ENCODE measurements around the gene SHISAL1. TPM values are rescaled to one million over a fixed set of nuclear protein-coding genes. Genes with fewer than 3 reads are reported as not detected.
"Not testable (repeated sequence)": the region's sequence is repeated elsewhere in the genome, so short reads cannot be mapped to it uniquely, and the experiment has no call there.

Gene SHISAL1
- total and polyA plus RNA-seq, 9 donors: 0.33 to 4.5 (median 2.0) TPM

DNA sequence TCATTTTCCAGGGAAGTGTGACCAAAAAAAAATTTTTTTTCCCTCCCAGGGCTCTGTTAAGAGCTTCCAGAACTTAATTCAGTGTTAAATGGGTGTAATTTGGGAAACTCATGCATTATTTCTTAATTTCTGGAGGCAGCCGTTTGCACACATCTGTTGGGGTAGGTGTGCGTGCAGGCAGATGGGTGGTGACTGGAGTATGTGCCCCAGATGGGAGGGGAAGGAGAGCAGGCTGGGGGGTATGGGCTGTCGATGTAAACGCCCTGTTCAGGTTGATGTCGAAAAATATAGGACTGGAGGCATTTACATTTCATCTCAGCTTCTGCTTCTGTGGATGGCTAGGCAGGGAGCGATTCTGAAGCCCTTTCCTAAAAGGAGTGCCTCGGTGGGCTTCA is 13.7 kb upstream of the SHISAL1 start:
- intact Hi-C loops (cut with DNase I): no loop called here
- Histone ChIP-seq H3K4me1 (ENCODE audit: insufficient read depth) (peaks cover 1% of the 10 kb centered on the region), H3K36me3 (no peaks in the 10 kb centered on the region), H3K27ac (no peak overlapping the region), H3K4me3 (peak overlapping the region; percentile 53), H3K27me3 (no peaks in the 10 kb centered on the region), H3K9me3 (no peaks in the 10 kb centered on the region)
- WGBS, 3 donors: 47 to 59% (median 56%) methylated on average over 7 of the region's 7 CpGs
- TF ChIP-seq, protein P1, sequence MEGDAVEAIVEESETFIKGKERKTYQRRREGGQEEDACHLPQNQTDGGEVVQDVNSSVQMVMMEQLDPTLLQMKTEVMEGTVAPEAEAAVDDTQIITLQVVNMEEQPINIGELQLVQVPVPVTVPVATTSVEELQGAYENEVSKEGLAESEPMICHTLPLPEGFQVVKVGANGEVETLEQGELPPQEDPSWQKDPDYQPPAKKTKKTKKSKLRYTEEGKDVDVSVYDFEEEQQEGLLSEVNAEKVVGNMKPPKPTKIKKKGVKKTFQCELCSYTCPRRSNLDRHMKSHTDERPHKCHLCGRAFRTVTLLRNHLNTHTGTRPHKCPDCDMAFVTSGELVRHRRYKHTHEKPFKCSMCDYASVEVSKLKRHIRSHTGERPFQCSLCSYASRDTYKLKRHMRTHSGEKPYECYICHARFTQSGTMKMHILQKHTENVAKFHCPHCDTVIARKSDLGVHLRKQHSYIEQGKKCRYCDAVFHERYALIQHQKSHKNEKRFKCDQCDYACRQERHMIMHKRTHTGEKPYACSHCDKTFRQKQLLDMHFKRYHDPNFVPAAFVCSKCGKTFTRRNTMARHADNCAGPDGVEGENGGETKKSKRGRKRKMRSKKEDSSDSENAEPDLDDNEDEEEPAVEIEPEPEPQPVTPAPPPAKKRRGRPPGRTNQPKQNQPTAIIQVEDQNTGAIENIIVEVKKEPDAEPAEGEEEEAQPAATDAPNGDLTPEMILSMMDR (IDR thresholded peaks at IDR 0.05): no peak
- no peak for TF ChIP-seq POLR2A (IDR thresholded peaks at IDR 0.05)
- no peak for TF ChIP-seq EP300 (IDR thresholded peaks at IDR 0.05)
- DNase-seq: no peak

DNA sequence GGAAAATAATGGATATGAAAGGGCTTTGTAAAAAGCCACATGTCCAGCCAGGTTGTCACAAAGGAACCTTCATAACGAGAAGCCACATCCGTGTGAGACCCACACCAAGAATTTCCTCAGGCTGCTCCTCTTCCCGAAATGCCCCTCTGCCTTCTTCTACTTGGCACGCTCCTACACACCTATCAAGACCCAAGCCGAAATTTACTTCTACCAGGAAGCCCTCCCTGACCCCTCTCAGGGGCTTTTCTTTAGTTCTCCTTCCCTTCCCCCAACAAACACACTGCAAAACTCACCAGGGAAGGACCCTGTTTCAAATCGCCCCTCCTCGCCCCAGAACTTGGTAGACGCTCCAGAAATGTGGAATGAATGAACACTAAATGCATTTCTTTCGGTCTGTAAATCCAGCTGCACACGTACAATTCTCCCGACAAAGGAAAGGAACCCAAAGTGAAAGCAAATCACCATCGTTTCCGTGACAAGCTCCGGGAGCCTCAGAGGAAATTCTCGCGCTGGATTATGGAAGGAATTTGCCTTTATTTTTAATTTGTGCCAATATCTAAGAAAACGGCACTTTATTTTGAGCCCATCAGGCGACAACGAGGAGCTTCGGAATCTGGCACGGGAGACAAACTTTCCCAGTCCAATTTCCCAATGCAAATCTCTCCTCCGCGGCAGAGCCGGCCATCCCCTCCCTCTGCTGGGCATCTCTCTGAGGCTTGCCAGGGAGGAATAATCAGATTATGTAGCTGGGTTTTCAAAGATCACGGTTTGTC is 13.2 kb upstream of the SHISAL1 start:
- Histone ChIP-seq H3K4me3 (peak overlapping the region; percentile 53), H3K9me3 (no peaks in the 10 kb centered on the region), H3K36me3 (no peaks in the 10 kb centered on the region), H3K27me3 (no peaks in the 10 kb centered on the region), H3K4me1 (ENCODE audit: insufficient read depth) (peaks cover 1% of the 10 kb centered on the region), H3K27ac (no peak overlapping the region)
- DNase-seq: no peak
- TF ChIP-seq EP300 (IDR thresholded peaks at IDR 0.05): no peak
- TF ChIP-seq, protein P1 (IDR thresholded peaks at IDR 0.05): peak in 1 of 3 donors; percentile 18
- 12 to 15% (median 14%) methylated on average over 25 of the region's 25 CpGs for WGBS, 3 donors
- intact Hi-C loops (cut with DNase I): no loop called here

DNA sequence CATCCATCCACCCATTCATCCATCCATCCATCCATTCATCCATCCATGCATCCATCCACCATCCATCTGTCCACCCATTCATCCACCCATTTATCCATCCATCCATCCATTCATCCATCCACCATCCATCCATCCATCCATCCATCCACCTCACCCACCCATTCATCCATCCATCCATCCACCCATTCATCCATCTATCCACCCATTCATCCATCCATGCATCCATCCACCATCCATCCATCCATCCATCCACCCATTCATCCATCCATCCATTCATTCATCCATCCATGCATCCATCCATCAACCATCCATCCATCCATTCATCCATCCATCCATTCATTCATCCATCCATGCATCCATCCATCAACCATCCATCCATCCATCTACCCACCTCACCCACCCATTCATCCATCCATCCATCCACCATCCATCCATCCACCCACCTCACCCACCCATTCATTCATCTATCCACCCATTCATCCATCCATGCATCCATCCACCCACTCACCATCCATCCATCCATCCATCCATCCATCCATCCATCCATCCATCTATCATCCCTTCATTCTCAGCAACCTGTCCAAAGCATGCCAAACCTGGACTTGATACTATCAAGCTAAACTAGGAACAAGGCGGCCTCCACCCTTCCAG is 10.5 kb upstream of the SHISAL1 start:
- 92 to 100% (median 98%) methylated on average over 1 of the region's 1 CpG for WGBS, 3 donors
- intact Hi-C loops (cut with DNase I); H3K27me3 ChIP-seq: not testable (repeated sequence)

DNA sequence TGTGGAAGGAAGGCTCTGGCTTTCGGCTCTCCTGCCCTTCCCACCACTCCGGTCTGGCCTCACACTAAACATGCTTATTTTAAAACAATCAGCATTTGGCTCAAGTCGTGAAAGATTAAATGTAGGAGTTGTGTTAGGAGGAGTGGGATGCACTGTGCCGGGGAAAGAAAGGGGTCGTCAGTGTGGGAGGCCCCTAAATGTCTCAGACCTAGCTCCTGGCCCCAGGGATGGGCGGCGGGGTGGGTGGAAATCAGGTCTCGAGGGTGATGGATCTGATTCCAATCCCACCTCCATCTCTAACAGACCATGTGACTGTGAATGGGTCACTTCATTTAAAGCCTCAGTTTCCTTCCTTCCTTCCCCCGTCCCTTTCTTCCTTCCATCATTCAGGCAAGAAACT is 6.9 kb upstream of the SHISAL1 start:
- H3K4me3 ChIP-seq: no peak overlapping the region
- intact Hi-C loops (cut with DNase I): no loop called here
- H3K27me3 ChIP-seq: no peaks in the 10 kb centered on the region
- DNase-seq: no peak
- no peaks in the 10 kb centered on the region for H3K9me3 ChIP-seq
- no peaks in the 10 kb centered on the region for H3K4me1 ChIP-seq (ENCODE audit: insufficient read depth)
- no peaks in the 10 kb centered on the region for H3K36me3 ChIP-seq
- WGBS, 3 donors: 47 to 52% (median 52%) methylated on average over 9 of the region's 9 CpGs
- TF ChIP-seq EP300 (IDR thresholded peaks at IDR 0.05) (no peak), POLR2A (IDR thresholded peaks at IDR 0.05) (no peak)
- TF ChIP-seq, protein P1 (IDR thresholded peaks at IDR 0.05): no peak
- no peak overlapping the region for H3K27ac ChIP-seq

More for the DNA sequence above, 10.5 kb upstream of the SHISAL1 start:
- H3K4me3 ChIP-seq; H3K36me3 ChIP-seq; DNase-seq; H3K4me1 ChIP-seq (ENCODE audit: insufficient read depth); H3K9me3 ChIP-seq; H3K27ac ChIP-seq: not testable (repeated sequence)

DNA sequence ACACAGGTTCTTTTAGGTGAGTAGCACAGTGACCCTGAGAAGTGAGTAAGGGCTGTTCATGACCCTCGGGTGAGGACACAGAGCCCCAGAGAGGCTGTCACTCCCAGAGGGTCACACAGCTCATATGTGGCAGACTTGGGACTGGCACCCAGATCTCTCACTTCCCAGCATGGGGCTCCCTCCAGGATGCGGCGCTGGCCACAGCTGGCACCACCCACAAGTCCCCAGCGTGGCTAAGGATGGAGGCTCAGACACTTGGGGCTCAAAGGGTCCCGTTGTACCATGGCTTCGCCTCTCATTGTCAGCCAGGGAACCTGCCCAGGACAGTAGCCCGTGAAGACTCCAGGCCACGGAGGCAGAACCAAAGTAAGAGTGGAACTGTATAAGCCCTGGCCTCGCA is 6.0 kb upstream of the SHISAL1 start:
- TF ChIP-seq, protein P1 (IDR thresholded peaks at IDR 0.05): no peak
- WGBS, 3 donors: 90 to 96% (median 93%) methylated on average over 9 of the region's 9 CpGs
- DNase-seq: no peak
- H3K4me1 ChIP-seq (ENCODE audit: insufficient read depth): no peaks in the 10 kb centered on the region
- H3K27me3 ChIP-seq: no peaks in the 10 kb centered on the region
- no peaks in the 10 kb centered on the region for H3K36me3 ChIP-seq
- intact Hi-C loops (cut with DNase I): no loop called here
- no peak overlapping the region for H3K27ac ChIP-seq
- no peaks in the 10 kb centered on the region for H3K9me3 ChIP-seq
- H3K4me3 ChIP-seq: no peak overlapping the region

All from ovary (tissue), 9 donors.